ENCODE results near the gene HDAC6.

HDAC6 gene

DNA sequence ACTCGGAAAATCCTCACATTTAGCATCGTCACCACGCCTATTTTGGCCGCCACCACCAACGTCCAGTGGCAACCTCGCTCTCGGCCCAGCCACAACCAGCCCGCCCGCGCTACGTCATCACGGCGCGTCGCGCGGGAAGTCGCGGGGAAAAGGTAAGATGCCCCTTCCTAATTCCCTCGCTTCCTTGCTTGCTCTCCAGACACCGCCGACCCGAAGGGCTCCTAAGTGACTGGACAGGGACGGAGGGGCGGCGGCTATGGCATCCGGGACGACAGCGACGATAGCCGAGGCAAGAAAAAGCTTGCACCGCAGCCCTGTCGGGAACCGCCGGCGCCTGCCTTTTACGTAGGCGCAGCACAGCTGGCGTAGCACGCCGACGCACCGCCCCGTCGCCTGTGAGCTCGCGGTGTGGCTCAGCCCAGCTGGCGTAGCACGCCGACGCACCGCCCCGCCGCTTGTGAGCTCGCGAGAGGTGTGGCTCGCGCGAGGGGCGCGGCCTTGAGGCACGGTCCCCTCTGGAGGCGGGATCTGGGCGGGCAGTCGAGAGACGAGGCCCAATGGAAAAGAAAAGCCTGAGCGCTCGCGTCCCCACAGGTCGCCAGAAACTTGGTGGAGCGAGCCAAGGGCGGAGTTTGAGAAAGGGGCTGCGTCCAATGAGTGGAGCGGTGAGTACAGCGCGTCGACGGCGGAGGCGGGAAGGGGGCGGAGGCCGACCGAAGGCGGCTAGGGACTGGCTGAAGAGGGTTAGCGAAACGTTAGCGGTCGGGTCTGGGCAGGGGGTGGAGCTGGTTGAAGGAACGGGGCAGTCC lies at the start of gene HDAC6:
Gene HDAC6 (plus strand): TSS at position 788 of the 809 bp plus-strand sequence. CDS start 626 bp downstream, outside the sequence.
- DNase-seq, result peak; percentile 95

DNA sequence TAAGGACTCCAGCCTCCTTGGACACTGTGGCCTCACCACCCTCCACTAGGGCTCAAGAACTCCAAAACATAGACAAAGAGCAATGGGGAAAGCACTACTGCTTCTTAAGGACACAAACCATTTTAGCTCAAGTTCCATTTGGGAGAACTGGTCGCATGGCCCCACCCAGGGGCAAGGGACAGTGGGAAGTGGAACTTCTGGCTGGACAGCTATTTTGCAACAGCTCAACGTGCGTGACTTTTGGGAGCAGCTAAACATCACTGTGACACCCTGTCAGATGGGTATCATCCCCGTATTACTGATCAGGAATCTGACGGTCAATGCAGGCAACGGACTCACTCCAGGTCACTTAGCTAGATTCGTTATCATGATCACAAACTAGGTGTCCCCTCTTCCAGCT lies 49.4 kb upstream of the HDAC6 start:
- no peak for DNase-seq

DNA sequence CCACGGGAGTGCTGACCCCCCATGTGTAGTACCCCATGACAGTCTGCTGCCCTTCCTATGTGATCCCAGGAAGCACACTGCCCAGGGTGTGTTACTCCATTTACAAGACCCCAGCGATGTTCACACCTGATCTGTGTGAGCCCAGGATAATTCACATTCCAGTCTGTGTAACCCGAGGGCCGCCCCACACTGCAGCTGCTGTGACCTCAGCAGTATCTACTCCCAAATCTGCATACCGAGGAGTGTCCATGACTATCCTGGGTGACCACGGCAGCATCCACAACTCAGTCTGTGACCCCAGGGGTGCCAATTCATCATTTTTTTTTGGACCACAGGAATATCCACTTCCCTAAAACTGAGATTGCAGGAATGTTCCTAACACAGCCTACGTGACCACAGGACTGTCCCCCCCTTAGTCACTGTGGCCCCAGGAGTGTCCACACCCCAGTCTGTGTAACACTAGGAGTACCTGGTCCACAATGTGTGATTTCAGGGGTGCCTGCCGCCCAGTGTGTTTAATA lies 48.1 kb upstream of the HDAC6 start:
- DNase-seq, result no peak

DNA sequence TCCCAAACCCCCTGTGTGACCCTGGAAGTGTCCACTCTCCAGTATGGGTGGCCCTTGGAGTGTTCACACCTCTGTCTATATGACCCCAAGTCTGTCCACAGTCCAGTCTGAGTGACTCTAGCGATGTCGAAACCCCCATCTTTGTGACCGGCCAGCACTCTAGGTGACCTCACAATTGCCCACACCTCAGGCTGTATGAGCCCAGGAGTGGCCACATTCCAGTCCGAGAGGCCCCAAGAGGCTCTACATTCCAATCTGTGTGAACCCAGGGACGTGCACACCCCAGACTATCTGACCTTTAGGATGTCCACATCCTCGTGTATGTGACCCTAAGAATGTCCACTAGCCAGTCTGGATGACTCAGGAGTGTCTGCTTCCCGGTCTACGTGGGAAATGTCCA lies 47.6 kb upstream of the HDAC6 start:
- DNase-seq, result no peak

DNA sequence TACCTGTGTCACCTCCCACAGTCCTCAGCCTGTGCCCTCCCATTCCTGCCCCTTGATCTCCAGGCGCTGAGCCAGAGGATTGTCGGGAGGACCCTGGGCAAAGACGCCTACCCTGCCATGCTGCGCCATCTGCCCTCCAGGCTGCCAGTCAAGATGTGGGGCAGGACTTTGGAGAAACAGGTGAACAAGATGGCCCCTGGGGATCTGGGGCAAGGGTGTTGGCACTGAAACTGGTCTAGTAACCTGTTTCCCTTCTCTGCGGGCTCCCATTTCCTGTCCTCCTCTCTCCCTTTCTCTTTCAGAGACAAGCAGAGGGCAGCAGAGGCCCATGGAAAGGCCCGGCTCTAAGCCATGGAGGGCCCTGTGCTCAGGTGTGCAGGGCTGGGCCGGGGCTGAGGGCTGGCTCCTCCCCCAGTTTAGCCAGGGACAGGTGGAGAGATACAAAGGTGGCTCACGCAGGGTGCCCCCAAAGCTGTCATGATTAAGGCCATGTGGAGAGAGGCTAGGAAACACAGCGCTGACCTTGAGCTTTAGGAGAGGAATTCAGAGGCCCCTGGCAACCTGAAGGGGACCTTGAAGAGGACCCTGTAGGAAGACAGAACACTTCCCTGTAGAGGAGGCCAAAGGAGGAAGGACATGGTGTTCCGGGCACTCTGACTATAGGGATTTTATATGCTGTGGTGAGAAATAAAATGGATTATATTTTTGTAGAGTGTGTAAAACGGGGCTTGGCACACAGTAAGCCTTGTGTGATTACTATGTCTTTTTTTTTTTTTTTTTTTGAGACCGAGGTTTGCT lies 40.0 kb upstream of the HDAC6 start, which contains the start of gene GLOD5:
Gene GLOD5 (plus strand): TSS at position 74 of the 798 bp plus-strand sequence. CDS start 44 bp downstream, at position 118.
- peak; percentile 17 for DNase-seq

DNA sequence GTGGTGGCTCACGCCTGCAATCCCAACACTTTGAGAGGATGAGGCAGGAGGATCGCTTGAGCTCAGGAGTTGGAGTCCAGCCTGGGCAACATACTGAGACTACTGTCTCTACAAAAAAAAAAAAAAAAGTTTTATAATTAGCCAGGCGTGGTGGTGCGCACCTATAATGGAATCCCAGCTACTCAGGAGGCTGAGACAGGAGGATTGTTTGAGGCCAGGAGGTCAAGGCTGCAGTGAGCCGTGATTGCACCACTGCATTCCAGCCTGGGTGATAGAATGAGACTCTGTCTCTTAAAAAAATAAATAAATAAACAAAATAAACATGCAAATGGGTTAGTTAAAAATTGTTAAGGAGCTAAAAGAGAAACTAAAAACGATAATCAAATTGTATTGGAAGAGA lies 32.6 kb upstream of the HDAC6 start:
- no peak for DNase-seq

DNA sequence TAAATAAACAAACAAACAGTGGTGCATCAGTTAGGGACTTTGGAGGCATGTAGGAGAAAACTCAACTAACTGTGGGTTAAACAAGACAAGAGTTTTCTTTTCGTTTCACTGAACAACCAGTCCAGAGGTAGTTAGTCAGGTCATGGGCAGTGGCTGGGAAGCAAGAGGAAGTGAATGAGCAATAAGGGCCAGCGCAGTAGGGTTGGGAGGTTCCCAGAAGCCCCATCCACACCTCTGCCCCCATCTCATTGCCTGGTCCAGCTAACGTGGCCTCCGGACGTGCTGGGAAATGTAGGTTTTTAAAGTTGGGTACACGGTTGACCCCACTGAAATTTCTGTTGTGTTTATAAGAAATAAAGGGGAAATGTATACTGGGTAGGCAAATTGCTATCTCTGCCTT lies 31.6 kb upstream of the HDAC6 start:
- DNase-seq, result no peak

DNA sequence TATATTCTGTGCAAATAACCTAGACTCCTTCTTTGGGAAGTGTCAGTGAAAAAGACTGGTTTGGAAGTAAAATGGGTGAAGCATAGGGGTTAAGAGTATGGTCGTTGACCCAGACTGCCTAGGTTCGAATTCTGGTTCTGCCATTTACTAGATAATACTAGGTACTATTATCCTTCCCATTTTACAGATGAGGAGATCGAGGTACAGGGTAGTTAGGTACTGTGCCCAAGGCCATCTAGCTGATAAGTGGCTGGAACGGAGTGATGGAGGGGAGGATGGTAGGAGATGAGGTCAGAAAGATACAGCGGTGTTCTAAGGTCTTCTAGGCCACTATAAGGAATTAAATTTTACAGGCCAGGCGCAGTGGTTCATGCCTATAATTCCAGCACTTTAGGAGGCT lies 29.3 kb upstream of the HDAC6 start:
- no peak for DNase-seq

DNA sequence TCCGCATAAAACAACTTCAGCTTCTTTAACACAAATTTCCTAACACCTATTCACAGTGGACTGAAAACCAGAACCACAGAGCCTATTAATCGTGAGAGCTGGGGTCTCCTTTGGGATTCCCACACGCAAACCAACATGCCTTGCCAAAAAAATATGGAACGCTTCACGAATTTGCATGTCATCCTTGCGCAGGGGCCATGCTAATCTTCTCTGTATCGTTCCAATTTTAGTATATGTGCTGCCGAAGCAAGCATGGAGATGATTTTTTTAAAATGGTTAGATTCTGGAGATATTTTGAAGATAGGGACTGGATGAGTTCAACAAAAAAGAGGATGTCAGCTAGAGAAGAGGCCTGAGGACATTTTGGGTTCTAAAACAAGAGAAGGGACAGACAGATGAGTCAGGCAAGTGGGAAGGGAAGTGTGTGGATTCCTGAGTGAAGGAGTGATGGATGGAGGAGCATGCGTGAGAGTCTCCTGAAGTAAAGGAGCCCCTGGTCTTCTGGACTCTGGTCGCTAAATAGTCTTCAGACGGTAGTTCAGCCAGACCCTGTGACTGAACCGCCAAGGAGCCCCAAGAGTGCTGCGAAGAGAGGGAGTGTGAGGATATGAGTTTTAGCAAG lies 24.9 kb upstream of the HDAC6 start:
- DNase-seq, result no peak

DNA sequence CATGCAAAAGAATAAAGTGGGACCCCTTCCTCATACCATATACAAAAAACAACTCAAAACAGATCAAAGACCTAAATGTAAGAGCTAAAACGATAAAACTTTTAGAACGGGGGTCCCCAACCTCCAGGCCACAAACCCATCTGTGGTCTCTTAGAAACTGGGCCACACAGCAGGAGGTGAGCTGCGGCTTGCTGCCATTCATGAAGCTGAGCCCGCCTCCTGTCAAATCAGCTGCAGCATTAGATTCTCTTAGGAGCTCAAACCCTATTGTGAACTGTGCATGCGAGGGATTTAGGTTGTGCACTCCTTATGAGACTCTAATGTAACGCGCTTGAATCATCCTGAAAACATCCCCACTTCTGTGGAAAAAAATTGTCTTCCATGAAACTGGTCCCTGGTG lies 22.5 kb upstream of the HDAC6 start:
- DNase-seq, result no peak

DNA sequence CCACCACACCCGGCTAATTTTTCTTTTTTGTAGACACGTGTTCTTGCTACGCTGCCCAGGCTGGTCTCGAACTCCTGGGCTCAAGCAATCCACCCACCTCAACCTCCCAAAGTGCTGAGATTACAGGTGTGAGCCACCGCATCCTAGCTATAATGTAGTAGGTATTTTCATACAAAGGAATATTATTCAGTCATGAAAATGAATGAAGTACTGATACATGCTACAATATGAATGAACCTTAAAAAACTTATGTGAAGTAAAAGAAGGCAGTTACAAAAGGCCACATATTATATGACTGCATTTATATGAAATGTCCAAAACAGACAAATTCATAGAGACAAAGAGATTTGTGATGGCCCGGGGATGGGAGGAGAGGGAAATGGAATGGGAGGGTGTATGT lies 20.2 kb upstream of the HDAC6 start:
- no peak for DNase-seq

DNA sequence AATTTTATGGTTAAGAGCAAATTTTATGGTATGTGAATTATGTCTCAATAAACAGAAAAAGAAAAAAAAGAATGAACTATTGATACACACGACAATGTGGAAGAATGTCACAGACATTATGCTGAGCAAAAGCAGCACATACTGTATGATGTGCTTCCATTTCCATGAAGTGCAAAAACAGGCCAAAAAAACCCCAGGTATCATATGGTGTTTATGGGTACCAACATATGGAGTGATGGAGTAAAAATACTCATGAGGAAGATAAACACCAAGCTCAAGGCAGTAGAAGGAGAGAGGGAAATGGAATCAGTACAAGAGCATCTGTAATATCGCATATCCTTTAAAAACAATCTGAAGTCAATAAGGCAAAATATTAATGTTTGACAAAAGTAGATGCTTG lies 19.7 kb upstream of the HDAC6 start:
- DNase-seq, result no peak

DNA sequence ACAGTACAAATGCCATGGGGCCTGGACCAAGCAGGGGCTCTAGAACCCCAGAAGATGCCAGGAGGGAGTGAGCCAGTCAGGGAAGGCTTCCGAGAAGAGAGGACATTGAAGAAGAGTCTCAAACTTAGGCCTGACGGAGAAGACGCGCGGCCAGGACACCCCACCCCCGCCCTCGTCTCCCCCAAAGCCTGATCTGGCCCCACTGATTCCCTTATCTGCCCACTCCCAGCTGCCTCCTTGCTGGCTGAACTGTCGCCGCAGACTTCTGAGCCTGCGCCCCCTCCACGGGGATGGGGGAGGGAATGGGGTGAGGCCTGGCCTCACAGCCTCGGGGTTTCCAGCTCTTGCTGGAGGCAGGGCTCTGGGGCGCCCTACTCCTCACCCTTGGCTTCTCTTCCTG lies 19.1 kb upstream of the HDAC6 start:
- no peak for DNase-seq

DNA sequence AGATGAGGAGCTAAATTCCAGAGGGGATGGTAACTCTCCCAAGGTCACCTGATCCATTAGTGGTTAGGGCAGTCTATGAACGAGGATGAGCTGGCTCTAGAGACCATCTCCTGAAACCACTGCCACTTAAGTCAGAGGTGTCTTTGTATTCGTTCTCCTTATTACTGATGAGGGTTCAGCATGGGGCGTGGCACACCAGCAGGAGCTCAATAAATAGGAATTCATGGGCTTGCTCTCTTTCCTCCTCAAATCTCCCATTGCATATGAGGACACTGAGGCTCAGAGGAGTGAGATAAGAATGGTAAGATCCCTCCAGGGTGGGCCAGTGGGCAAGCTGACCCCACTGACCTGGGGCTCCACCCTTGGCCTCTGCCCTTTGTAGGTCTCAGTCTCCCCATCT lies 17.1 kb upstream of the HDAC6 start:
- DNase-seq, result no peak

DNA sequence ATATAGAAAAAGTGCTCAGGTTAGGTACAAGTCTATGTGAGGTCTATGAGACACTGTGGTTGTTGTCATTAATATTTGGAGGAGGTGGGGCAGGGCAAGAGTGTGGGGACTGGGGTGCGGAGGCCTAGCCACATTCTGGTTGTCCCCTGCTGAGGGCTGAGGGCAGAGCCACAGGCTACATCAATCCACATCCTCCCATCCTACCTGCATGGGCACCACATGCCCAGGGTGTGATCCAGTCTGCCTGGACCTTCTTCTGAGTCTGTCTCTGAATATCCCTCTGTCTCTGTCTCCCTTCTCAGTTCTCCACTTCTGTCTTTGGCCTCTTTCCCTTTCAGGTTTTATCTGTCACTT lies 16.7 kb upstream of the HDAC6 start:
- no peak for DNase-seq

DNA sequence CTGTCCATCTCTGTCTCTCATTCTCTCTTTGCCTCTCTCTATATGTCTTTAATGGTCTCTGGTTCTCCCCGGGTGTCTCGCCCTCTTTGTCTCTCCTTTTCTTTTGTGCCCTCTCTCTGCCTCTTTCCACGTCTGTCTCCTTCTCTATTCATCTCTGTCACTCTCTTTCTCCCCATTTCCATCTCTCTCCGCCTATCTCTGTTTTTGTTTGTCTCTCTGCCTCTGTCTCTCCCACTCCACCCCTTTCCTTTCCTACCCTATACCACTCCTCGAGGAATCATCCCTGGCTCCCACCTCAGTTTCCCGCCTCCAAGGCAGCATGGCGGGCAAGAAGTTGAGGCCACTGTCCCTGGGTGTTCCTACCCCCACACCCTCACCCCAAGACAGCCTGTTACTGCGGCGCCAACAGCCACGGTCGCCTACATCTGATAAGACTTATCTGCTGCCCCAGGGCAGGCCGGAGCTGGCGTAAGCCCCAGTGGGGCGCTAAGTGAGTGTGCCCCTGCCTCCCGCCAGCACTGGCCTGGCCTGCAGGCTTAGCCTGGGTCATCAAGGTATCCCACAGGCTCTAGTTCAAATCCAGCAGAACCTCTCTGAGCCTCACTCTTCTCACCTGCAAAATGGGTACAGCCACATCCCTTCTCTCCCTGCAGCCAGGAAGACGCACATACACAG lies 16.2 kb upstream of the HDAC6 start:
- DNase-seq, result no peak

DNA sequence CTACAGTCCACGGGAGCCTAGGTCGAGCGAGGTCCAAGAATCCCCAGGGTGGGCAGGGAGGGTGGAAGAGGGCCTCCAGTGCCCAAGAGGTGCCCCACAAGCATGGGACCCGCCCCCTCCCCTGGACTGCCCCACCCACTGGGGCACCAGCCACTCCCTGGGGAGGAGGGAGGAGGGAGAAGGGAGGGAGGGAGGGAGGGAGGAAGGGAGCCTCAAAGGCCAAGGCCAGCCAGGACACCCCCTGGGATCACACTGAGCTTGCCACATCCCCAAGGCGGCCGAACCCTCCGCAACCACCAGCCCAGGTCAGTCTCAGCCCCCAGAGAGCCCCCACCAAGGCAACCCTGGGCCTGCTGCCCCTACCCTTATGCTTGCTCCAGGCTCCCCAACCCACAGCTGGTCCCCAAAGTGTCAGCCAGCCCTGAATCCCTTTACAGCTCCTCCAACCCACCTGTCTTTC lies 15.5 kb upstream of the HDAC6 start, which contains the start of gene GATA1:
Gene GATA1 (plus strand): TSS at position 250 of the 460 bp plus-strand sequence. CDS start 4,520 bp downstream, outside the sequence.
- no peak for DNase-seq

DNA sequence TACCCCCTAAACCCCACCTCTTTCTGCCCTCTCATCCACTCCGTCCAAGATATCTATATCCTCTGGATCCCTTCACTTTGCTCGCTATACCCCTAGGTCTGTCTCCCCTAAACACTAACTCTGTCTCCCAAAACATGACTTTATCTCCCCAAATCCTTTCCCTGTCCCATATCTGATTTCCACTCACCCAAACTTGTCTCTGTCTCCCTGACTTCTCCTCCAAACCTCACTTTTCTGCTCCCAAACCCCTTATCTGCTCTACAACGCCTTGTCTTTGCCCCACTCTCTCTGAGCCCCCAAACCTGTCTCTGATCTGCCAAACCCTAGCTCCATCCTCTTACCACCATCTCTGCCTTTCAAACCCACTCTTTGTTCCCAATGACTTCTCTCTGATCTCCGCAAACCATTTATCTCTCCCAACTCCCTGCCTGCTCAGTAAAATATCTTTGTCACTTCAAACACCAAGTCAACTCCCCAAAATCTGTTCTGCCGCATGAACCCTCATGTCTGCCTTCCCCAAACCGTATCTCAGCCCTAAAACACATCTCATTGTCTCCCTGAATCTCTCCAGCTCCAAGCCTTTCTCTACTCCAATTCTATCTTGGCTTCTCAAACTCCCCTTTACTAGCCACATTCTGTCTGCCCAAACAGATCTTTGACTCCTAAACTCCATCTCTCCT lies 14.9 kb upstream of the HDAC6 start:
- no peak for DNase-seq

DNA sequence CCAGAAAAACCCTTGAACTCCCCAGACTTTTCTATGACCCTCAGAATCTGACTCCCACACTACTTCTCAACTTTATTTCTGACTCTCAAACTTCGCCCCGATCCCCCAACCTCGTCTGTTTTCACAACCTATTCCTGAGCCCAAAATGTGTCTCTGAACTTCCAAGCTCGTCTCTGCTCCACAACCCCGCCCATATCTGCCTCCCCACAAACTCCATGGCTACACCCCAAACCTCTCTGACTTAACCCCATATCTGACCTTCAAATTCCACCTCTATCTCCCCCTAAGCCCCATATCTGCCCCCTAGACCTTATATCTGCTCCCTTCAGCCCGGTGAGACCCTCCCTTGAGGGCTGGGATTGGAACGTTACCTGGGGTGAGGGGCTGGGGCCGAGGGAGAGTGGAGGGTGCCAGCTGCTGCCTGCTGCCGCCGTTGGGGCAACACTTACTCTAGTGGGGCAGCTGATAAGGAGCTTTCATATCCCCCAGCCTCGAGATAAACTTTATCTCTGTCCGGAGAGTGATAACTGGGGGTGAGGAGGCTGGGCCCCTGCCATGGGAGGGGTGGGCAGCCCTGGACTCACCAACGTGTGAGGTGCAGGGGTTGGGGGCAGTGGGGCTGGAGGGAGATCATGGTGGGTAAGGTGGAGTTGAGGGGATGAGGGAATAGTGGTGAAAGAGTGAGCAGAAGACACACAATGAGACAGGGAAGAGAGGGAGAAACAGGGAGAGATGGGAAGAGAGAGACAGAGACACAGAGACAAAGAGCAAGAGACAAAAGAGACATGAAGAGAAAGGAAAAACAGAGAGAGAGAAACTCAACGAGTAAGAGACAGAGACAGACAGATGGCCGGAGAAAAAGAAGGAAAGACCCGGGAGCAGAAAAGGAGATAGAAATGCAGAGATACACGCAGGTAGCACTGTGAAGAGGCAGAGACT lies 14.1 kb upstream of the HDAC6 start:
- DNase-seq, result no peak

DNA sequence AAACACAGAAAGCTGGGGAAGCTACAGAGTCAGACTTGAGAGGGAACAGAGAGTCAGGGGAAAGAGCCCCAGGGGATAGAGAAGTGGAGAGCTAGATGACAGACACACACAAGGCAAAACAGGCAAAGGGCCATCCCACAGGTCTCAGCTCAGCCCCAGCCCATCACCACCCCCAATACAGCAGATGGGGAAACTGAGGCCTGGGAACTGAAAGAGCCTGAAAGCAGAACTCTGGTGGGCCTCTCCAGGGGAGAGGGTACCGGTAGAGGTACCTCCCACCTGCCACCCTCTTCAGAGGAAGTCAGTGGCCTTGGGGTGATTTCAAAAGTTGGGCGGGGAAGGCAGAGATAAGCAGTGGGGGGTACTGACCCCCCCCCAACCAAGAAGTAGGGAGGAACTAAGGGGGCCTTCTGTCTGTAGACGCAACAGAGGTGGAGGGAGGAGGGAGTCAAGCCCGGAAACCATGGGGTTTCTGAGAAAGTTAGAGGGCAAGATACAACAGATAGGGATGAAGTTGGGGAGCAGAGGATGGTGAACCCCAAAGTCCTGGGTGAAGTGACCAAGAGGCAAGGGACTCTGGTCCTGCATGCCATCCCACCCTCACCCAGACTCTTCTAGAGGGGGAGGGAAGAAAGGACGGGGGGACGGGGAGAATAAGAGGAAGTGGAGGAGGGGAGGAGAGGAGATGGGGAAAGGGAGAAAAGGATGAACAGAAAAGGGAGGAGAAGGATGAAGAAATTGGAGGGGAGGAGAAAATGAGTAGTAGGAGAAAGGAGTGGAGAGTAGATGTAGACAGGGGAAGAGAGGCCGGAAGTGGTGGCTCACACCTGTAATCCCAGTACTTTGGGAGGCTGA lies 12.3 kb upstream of the HDAC6 start:
- no peak for DNase-seq

All from NCI-H1105 treated with DMSO at 0.1 percent for 48 hours (cell line).